ENCODE measurements around the gene ODF4. TPM values are rescaled to one million over a fixed set of nuclear protein-coding genes. Genes with fewer than 3 reads are reported as not detected.

Gene ODF4
- total and polyA plus RNA-seq, 2 of the 13 experiments (the other 11 are each of a cell fraction or from before 2014, with no cell fraction given), result not detected

GRCh38 chr17:8383143-8383822 lies 43.6 kb downstream of the ODF4 start, which contains the start of gene RPL26 (continued):
- TF ChIP-seq PAXIP1 (CRISPR knock-in tag; conservative IDR thresholded peaks at IDR 0.05) (peak; percentile 6; the same call in 1 of the 2 replicates), ZSCAN31 (CRISPR knock-in tag; IDR thresholded peaks at IDR 0.05; ENCODE audit: low read depth) (0 out of 2 replicates have a peak, but pooled peaks have one; percentile 25), TCF7 (IDR thresholded peaks at IDR 0.05; ENCODE audit: low read depth) (no peak), ZNF3 (CRISPR knock-in tag; IDR thresholded peaks at IDR 0.05) (no peak), ZKSCAN8 (CRISPR knock-in tag; IDR thresholded peaks at IDR 0.05; ENCODE audit: borderline replicate concordance) (0 out of 2 replicates have a peak, but pooled peaks have one; percentile 35), HNF1A (IDR thresholded peaks at IDR 0.05; ENCODE audit: low read depth) (0 out of 2 replicates have a peak, but pooled peaks have one; percentile 25), HNF1A (CRISPR knock-in tag; IDR thresholded peaks at IDR 0.05; ENCODE audit: borderline replicate concordance) (no peak; the same call in 1 of the 2 replicates), SNAPC5 (CRISPR knock-in tag; IDR thresholded peaks at IDR 0.05; ENCODE audit: borderline replicate concordance) (0 out of 2 replicates have a peak, but pooled peaks have one; percentile 62), PHB2 (IDR thresholded peaks at IDR 0.05; ENCODE audit: partially characterized antibody) (no peak), MIXL1 (CRISPR knock-in tag; IDR thresholded peaks at IDR 0.05) (peak; percentile 77), SOX5 (CRISPR knock-in tag; IDR thresholded peaks at IDR 0.05; ENCODE audit: borderline replicate concordance) (peak; percentile 61; the same call in 1 of the 2 replicates), ZNF329 (CRISPR knock-in tag; IDR thresholded peaks at IDR 0.05; ENCODE audit: low read depth) (peak; percentile 79; the same call in 1 of the 2 replicates), MLX (CRISPR knock-in tag; IDR thresholded peaks at IDR 0.05) (no peak; the same call in none of the 2 replicates), RFX3 (CRISPR knock-in tag; IDR thresholded peaks at IDR 0.05) (no peak), REPIN1 (CRISPR knock-in tag; IDR thresholded peaks at IDR 0.05; ENCODE audit: borderline replicate concordance, low read depth) (peak; percentile 70; the same call in 1 of the 2 replicates), BORCS8-MEF2B (CRISPR knock-in tag; IDR thresholded peaks at IDR 0.05) (peak; percentile 52; the same call in 1 of the 2 replicates), ZNF44 (CRISPR knock-in tag; IDR thresholded peaks at IDR 0.05) (no peak), MLXIP (CRISPR knock-in tag; IDR thresholded peaks at IDR 0.05; ENCODE audit: borderline replicate concordance) (no peak)
